Measurements from ENCODE around the gene TMBIM4. TPM values are rescaled to one million over a fixed set of nuclear protein-coding genes. Genes with fewer than 3 reads are reported as not detected.

The TMBIM4 gene
- total RNA-seq, 1 experiment from 2014 or later: 46.1 TPM

DNA sequence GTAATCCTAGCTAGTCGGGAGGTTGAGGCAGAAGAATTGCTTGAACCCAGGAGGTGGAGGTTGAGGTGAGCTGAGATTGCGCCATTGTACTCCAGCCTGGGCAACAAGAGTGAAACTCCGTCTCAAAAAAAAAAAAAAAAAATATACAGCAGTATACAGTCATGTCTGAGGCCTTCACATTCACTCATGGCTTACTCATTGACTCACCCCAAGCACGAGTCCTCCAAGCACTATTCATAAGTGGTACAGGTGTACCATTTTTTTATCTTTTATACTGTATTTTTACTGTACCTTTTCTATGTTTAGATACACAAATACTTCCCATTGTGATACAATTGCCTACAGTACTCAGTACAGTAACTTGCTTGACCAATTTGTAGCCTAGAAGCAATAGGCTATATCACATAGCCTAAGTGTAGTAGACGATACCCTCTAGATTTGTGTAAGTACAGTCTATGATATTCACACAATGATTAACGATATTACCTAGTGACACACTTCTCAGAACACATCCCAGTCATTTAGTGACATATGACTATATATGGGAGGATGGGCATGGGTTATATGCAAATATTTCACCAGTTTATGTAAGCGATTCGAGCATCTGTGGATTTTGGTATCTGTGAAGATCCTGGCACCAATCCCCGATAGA is 51.4 kb downstream of the TMBIM4 start:
- in situ Hi-C loops (cut with HindIII; ENCODE audit: low pct_unique_long_range_greater_than_20kb, low sequenced_read_pairs): loop anchor here (25.0 kb wide), 1 partner anchor 806 kb away; no protein-coding TSS in a partner anchor
- DNase-seq (ENCODE audit: low read depth): peak; percentile 32

DNA sequence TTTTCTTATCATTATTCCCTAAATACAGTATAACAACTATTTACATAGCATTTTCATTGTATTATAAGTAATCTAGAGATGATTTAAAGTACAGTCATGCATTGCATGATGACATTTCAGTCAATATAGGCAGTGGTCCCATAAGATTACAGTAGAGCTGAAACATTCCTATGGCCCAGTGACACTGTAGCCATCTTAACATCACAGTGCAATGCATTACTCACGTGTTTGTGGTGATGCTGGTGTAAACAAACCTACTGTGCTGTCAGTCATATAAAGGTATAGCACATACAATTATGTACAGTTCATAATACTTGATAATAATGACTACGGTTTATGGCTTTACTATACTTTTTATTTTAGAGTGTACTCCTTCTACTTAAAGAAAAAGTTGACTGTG is 52.6 kb downstream of the TMBIM4 start:
- DNase-seq (ENCODE audit: low read depth): no peak
- in situ Hi-C loops (cut with HindIII; ENCODE audit: low pct_unique_long_range_greater_than_20kb, low sequenced_read_pairs): loop anchor here (25.0 kb wide), 1 partner anchor 805 kb away; no protein-coding TSS in a partner anchor

DNA sequence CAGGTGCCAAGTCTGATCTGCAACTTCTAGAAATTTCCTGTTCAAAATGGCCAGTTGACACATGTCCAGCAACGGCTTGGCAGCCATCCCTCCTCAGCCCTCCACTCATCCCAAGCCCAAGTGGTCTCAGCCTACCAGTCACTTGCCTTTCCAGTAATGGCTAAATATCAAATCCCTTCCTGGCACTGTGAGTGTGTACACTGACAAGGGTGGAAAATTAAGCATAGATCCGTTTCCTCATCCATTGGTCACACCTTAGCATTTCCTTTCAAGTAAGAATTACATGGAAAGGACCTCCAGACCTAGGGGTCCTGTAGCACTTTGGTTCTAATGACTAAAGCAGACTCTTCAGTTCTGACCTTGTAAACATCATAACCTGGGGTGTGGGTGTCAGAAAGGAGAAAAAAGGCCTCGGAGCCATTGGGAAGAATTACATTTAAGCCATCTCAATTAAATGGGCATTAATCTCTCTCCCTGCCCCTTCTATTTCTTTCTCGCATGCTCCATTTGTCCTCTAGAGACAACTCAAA is 54.7 kb downstream of the TMBIM4 start:
- DNase-seq (ENCODE audit: low read depth): no peak
- in situ Hi-C loops (cut with HindIII; ENCODE audit: low pct_unique_long_range_greater_than_20kb, low sequenced_read_pairs): loop anchor here (25.0 kb wide), 1 partner anchor 803 kb away; no protein-coding TSS in a partner anchor

DNA sequence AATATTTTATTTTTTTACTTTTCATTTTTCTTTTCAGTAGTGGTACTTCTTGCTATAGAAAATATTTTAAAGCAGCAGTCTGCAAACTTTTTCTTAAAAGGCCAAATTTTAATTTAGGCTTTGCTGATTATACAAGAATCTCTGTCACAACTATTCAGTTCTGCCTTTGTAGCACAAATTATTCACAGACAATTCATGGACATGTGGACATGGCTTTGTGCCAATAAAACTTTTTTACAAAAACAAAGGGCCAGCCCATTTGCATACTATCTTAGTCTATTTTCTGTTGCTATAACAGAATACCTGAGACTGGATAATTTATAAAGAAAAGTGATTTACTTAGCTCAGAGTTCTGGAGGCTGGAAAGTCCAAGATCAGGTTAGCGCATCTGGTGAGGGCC is 56.3 kb downstream of the TMBIM4 start:
- no peak for DNase-seq (ENCODE audit: low read depth)
- in situ Hi-C loops (cut with HindIII; ENCODE audit: low pct_unique_long_range_greater_than_20kb, low sequenced_read_pairs): loop anchor here (25.0 kb wide), 1 partner anchor 801 kb away; no protein-coding TSS in a partner anchor

GRCh38 chr12:66111605-66112004 is 58.2 kb downstream of the TMBIM4 start:
- no peak for DNase-seq (ENCODE audit: low read depth)
- in situ Hi-C loops (cut with HindIII; ENCODE audit: low pct_unique_long_range_greater_than_20kb, low sequenced_read_pairs): loop anchor here (25.0 kb wide), 1 partner anchor 799 kb away; no protein-coding TSS in a partner anchor

DNA sequence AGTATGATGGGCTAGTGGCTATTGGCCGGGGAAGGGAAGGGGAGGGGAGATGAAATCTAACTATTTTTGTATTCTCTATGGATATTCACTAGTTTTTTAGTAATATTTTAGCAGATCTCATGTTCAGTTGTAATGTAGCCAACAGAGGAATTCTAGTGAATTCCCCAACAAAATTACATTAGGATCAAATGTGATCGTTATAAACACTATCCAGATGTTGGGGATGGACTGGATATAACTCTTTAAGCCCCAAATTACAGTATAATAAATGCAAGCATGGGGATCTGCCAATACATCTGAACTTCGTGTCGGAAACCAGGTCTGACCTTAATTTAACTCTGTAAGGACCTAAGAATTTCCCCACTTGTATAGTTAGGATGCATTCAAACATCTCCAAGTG is 60.7 kb downstream of the TMBIM4 start:
- in situ Hi-C loops (cut with HindIII; ENCODE audit: low pct_unique_long_range_greater_than_20kb, low sequenced_read_pairs): loop anchor here (25.0 kb wide), 1 partner anchor 797 kb away; no protein-coding TSS in a partner anchor
- no peak for DNase-seq (ENCODE audit: low read depth)

DNA sequence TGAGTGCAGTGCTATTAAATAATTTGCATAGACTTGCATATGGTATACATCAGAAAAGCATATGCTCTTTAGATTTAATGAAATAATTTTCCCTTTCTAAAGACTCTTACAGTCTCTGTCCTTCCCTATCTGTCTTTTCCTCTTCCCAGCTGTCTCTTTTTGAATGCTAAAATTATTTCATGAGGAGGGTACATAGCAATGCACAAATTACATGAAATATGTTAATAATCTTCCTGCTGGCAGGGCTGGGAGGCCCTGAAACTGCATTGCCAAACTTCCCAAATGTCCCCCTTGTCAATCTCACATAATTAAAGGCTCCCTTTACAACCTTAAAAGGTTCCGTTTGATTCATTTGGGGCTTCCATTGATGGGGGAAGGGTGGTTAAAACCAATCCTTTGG is 61.4 kb downstream of the TMBIM4 start:
- in situ Hi-C loops (cut with HindIII; ENCODE audit: low pct_unique_long_range_greater_than_20kb, low sequenced_read_pairs): loop anchor here (25.0 kb wide), 1 partner anchor 796 kb away; no protein-coding TSS in a partner anchor
- DNase-seq (ENCODE audit: low read depth): no peak

- peak; percentile 92 for DNase-seq (ENCODE audit: low read depth)
- in situ Hi-C loops (cut with HindIII; ENCODE audit: low pct_unique_long_range_greater_than_20kb, low sequenced_read_pairs): loop anchor here (25.0 kb wide), 1 partner anchor 795 kb away; no protein-coding TSS in a partner anchor
These were observed 62.3 kb downstream of the TMBIM4 start for GRCh38 chr12:66107451-66107915.

DNA sequence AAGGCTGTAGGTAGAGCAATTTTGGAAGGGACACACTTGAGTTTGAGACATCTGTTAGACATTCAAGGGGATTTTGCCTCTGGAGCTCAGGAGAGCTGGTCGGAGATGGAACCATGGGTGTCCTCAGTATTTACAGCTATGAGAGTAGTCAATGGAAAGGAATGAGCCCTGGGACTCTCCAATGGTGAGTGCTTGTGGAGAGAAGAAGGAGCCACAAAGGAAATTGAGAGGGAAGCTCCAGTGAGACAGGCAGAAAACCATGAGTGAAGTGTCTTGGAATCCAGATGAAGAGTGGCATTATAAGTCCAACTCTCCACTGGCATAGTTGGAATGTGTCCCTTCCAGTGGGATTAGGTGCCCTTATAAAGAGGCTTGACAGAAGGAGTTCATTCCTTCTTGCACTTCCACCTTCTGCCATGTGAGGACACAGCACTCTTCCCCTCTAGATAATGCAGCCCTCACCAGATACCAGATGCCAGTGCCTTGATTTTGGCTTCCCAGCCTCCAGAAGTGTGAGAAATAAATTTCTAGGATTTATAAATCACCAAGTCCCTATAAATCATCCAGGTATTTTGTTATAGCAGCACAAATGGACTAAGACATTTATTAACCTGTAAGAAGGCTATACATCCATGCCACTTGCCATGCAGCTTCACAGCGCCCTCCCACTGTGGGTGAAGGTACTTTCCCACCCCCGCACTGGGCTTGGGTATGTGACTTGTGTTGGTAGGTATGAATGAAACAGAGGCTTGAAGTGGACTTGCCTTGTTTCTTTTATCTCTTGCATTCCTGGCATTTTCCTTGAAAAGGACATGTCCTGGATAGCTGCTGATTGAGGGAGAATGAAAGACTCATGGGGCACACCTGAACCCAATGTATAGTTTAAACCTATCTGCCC is 66.5 kb downstream of the TMBIM4 start:
- no peak for DNase-seq (ENCODE audit: low read depth)
- in situ Hi-C loops (cut with HindIII; ENCODE audit: low pct_unique_long_range_greater_than_20kb, low sequenced_read_pairs): loop anchor here (25.0 kb wide), 1 partner anchor 791 kb away; no protein-coding TSS in a partner anchor

DNA sequence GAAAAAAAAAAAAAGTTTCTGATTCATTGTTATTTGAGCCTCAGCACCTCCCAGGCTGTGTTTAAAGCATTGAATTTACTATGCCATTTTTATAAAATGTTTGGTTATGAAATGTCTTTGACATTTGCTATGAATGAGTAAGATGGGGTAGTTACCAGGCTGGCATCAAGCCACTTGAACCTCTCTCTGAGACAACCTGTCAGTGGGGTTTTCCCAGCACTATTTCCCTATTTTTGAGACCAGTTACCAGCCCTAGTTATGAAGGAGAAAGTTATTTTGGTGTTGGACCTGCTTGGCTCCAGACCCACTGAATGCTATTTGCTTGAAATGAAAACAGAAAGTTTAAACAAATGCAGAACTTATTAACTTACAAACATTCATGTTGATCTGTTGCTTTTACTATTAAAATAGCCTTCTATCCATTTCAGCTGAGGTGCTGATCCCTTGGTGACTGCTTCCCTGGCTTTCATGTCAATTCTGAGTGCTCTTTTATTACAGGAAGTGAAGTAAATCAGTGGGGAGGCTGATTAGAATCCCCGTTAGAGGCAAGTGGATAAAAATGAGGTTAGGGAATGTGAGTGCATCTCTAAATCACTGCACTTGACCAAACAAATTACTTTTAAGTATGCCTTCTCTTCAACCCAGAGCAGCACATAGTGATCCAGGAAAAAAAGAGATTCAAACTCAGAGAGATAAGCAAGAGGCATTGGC is 77.1 kb downstream of the TMBIM4 start:
- peak; percentile 20 for DNase-seq (ENCODE audit: low read depth)
- in situ Hi-C loops (cut with HindIII; ENCODE audit: low pct_unique_long_range_greater_than_20kb, low sequenced_read_pairs): no loop called here

GRCh38 chr12:66090157-66090556 is 79.6 kb downstream of the TMBIM4 start:
- in situ Hi-C loops (cut with HindIII; ENCODE audit: low pct_unique_long_range_greater_than_20kb, low sequenced_read_pairs): no loop called here
- no peak for DNase-seq (ENCODE audit: low read depth)

DNA sequence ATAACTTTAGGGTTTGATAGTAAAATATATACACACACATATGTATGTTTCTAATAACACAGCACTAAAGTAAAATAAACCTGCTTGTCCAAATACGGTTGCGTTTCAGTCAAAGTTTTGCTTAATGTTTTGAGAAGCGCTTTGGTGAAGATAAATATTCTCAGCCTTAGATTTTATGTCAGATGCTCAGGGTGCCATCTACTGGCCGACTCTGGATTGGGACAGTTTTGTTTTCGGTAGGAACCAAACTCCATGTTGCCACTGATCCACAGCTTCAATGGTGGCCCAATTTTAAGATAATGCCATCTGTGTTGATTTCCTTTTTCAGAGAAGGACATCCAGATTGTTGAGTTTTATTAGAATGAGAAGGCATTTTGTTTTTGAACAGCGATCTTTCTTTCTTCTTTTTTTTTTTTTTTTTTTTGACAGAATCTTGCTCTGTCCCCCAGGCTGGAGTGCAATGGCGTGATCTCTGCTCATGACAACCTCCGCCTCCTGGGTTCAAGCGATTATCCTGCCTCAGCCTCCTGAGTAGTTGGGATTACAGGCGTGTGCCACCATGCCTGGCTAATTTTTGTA is 82.3 kb downstream of the TMBIM4 start:
- in situ Hi-C loops (cut with HindIII; ENCODE audit: low pct_unique_long_range_greater_than_20kb, low sequenced_read_pairs): no loop called here
- peak; percentile 67 for DNase-seq (ENCODE audit: low read depth)

DNA sequence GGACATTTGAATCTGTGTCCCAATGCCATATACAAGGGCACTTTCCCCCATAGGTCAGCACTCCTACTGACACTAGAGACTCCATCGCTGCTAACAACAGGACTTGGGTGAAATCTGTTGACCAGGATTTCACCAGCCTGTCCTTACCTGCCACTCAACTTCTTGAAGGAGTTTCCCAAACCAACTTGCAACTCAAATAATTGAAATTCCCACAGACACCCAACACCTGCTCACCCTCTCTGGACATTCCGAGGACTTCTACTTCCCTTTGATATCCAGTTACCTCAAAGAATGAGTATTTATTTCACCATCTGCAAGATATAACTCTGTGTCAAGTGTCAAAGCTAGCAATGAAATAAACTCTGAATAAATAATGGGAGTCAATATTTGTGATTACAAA is 83.8 kb downstream of the TMBIM4 start:
- in situ Hi-C loops (cut with HindIII; ENCODE audit: low pct_unique_long_range_greater_than_20kb, low sequenced_read_pairs): no loop called here
- no peak for DNase-seq (ENCODE audit: low read depth)

Other genes with a start within 250 kb of the TMBIM4 start
- gene LLPH, start 39.2 kb downstream of the TMBIM4 start, total RNA-seq (2014; rRNA removed; shearing (Covaris generic); ENCODE audit: low replicate concordance): 39.9 and 41.7 TPM in 2 replicates
- 0.47 TPM in 1 of 2 replicates, not detected in the other for gene IRAK3, start 19.2 kb upstream of the TMBIM4 start, total RNA-seq (2014; rRNA removed; shearing (Covaris generic); ENCODE audit: low replicate concordance)
- 7.8 and 8.0 TPM in 2 replicates for gene HELB, start 132.5 kb upstream of the TMBIM4 start, total RNA-seq (2014; rRNA removed; shearing (Covaris generic); ENCODE audit: low replicate concordance)